Measurements from ENCODE around the gene EPB41L4A.
"Not testable (repeated sequence)": the region's sequence is repeated elsewhere in the genome, so short reads cannot be mapped to it uniquely, and the experiment has no call there.

Gene EPB41L4A, protein sequence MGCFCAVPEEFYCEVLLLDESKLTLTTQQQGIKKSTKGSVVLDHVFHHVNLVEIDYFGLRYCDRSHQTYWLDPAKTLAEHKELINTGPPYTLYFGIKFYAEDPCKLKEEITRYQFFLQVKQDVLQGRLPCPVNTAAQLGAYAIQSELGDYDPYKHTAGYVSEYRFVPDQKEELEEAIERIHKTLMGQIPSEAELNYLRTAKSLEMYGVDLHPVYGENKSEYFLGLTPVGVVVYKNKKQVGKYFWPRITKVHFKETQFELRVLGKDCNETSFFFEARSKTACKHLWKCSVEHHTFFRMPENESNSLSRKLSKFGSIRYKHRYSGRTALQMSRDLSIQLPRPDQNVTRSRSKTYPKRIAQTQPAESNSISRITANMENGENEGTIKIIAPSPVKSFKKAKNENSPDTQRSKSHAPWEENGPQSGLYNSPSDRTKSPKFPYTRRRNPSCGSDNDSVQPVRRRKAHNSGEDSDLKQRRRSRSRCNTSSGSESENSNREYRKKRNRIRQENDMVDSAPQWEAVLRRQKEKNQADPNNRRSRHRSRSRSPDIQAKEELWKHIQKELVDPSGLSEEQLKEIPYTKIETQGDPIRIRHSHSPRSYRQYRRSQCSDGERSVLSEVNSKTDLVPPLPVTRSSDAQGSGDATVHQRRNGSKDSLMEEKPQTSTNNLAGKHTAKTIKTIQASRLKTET

DNA sequence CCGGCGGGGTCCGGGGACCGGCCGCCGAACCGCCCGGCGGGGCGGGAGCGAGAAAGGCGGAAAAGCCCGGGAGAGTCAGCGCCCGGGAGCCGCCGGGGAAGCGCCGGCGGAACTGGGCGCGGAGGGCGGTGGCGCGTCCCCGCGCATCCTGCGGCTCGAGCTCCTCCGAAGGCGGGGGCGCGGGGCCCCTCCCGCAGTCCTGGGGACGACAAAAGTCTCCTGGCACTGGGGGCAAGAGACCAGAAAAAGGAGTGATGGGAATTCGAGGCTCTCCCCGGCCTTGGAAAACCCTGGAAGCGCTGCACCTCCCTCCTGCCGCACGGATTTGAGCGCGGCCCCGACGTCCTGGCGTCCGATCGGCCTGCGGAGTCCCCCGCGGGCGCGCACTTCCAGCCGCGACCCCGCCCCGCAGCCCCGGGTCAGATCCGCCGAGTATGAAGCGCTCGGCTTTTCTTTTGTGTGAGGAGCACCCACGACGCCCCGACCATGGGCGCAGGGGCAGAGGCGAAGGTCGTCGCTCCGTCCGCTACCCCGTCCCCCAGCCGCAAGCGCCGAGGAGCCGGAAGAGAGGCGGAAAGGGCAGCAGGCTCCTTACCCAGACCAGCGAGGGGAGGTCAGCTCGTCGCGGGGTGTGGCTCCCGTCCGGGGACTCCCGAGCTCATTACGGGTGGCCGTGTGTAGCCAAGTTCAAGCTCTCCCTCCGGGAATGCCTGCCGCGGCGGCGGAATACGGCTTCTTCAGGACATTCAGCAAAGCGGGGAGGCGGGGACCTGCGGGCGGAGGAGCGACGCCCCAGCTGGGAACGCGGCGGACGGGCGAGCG lies at the start of gene EPB41L4A:
TSS of gene EPB41L4A (minus strand) at position 114 of the 822 bp plus-strand sequence. CDS start 238 bp downstream, outside the sequence.
- no peak for DNase-seq (ENCODE audit: low read depth in 2 of 2)

DNA sequence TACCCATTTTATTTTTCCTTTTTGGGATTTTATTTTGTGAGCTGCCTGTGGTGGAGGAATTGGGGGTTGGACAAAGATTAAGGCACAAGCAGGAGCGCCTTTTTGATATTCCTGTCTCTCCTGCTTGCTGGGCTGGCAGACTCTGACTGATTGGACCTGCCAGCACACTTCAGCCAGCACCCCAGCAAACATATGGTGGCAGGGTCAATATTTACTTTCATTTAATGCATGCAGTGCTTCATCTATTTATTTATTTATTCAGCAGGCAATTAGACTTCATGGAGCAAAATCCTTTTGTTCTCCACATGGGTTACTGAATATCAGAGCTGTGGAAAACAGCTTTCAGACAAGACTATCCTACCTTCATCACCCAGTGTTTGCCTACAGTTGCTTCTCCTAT lies 48.4 kb upstream of the EPB41L4A start:
- no peak for DNase-seq (ENCODE audit: low read depth in 2 of 2)

DNA sequence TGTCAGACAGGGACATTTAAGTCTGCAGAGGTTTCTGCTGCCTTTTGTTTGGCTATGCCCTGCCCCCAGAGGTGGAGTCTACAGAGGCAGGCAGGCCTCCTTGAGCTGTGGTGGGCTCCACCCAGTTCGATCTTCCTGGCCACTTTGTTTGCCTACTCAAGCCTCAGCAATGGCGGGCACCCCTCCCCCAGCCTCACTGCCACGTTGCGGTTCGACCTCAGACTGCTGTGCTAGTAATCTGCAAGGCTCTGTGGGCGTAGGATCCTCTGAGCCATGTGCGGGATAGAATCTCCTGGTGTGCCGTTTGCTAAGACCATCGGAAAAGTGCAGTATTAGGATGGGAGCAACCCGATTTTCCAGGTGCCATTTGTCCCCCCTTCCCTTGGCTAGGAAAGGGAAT lies 47.2 kb upstream of the EPB41L4A start:
- not testable (repeated sequence) for DNase-seq (ENCODE audit: low read depth in 2 of 2)

DNA sequence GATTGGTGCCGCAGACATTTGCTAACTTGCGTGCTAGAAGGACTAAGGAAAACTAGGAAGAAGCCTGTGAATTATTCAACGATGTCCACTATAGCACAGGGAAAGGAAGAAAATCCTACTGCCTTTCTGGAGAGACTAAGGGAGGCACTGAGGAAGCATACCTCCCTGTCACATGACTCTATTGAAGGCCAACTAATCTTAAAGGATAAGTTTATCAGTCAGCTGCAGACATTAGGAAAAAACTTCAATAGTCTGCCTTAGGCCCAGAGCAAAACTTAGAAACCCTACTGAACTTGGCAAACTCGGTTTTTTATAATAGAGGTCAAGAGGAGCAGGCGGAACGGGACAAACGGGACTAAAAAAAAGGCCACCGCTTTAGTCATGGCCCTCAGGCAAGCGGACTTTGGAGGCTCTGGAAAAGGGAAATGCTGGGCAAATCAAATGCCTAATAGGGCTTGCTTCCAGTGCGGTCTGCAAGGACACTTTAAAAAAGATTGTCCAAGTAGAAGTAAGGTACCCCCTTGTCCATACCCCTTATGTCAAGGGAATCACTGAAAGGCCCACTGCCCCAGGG lies 28.2 kb upstream of the EPB41L4A start:
- not testable (repeated sequence) for DNase-seq (ENCODE audit: low read depth in 2 of 2)

DNA sequence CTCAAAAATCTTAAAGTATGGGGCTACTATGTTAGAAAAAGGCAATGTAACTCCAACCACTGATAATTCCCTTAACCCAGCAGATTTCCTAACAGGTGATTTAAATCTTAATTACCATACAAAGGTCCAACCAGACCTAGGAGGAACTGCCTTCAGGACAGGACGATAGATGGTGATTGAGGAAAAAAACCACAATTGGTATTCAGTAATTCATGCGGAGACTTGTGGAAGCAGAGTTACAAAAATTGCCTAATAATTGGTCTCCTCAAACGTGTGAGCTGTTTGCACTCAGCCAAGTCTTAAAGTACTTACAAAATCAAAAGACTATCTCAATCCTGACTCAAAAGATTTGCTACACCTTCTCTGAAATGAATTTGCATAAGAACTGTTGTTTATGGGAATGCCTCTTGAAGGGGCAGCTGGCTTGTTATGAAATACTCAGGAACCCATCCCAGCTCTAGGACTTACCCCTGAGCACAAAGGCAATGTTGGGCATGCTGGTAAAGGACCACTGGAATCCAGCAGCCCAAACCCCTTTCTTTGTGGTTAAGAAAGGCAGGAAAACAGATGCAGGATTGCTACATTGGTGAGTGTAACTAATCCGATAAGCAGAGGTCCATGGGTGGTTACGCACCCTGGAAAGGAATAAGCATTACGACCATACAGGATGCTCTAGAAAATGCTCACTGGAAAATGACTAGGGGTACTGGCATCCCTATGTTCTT lies 26.7 kb upstream of the EPB41L4A start:
- DNase-seq (ENCODE audit: low read depth in 2 of 2), result no peak

DNA sequence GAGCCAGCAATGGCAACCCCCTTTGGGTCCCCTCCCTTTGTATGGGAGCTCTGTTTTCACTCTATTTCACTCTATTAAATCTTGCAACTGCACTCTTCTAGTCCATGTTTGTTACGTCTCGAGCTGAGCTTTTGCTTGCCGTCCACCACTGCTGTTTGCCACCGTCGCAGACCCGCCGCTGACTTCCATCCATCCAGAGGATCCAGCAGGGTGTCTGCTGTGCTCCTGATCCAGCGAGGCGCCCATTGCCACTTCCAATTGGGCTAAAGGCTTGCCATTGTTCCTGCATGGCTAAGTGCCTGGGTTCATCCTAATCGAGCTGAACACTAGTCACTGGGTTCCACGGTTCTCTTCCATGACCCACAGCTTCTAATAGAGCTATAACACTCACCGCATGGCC lies 24.9 kb upstream of the EPB41L4A start:
- not testable (repeated sequence) for DNase-seq (ENCODE audit: low read depth in 2 of 2)

DNA sequence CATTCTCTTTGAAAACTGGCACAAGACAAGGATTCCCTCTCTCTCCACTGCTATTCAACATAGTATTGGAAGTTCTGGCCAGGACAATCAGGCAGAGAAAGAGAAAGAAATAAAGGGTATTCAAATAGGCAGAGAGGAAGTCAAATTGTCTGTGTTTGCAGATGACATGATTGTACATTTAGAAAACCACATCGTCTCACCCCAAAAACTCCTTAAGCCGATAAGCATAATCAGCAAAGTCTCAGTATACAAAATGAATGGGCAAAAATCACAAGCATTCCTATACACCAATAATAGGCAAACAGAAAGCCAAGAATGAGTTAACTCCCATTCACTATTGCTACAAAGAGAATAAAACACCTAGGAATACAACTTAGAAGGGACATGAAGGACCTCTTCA lies 21.0 kb upstream of the EPB41L4A start:
- DNase-seq (ENCODE audit: low read depth in 2 of 2), result no peak

DNA sequence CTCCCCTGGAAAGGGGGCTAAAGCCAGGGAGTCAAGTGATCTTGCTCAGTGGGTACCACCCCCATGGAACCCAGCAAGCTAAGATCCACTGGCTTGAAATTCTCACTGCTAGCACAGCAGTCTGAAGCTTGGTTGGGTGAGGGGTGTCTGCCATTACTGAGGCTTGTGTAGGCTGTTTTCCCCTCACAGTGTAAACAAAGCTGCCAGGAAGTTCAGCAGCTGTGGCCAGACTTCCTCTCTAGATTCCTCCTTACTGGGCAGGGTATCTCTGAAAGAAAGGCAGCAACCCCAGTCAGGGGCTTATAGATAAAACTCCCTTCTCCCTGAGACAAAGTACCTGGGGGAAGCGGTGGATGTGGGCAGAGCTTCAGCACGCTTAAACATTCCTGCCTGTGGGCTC lies 17.1 kb upstream of the EPB41L4A start:
- DNase-seq (ENCODE audit: low read depth in 2 of 2), result no peak

DNA sequence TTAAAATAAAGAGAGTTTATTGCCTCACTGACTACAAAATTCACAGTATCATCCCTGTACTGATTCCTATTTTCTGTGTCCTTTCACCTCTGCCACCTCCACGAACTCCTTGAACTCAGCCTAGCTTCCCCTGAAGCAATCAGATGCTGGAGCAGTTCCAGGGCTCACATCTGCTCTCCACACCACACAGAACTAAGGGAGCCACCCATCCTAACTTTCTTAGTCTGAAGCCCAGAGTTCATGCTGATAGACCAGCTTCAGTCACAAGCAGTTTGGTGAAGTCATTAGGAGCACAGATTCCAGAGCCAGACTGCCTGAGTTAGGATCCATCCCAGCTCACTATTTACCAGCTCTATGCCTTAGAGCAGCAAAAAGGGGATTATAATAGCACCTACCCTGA lies 15.6 kb upstream of the EPB41L4A start:
- DNase-seq (ENCODE audit: low read depth in 2 of 2), result no peak

DNA sequence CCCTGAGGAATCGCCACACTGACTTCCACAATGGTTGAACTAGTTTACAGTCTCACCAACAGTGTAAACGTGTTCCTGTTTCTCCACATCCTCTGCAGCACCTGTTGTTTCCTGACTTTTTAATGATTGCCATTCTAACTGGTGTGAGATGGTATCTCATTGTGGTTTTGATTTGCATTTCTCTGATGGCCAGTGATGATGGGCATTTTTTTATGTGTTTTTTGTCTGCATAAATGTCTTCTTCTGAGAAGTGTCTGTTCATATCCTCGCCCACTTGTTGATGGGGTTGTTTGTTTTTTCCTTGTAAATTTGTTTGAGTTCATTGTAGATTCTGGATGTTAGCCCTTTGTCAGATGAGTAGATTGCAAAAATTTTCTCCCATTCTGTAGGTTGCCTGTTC lies 7.1 kb upstream of the EPB41L4A start:
- not testable (repeated sequence) for DNase-seq (ENCODE audit: low read depth in 2 of 2)

DNA sequence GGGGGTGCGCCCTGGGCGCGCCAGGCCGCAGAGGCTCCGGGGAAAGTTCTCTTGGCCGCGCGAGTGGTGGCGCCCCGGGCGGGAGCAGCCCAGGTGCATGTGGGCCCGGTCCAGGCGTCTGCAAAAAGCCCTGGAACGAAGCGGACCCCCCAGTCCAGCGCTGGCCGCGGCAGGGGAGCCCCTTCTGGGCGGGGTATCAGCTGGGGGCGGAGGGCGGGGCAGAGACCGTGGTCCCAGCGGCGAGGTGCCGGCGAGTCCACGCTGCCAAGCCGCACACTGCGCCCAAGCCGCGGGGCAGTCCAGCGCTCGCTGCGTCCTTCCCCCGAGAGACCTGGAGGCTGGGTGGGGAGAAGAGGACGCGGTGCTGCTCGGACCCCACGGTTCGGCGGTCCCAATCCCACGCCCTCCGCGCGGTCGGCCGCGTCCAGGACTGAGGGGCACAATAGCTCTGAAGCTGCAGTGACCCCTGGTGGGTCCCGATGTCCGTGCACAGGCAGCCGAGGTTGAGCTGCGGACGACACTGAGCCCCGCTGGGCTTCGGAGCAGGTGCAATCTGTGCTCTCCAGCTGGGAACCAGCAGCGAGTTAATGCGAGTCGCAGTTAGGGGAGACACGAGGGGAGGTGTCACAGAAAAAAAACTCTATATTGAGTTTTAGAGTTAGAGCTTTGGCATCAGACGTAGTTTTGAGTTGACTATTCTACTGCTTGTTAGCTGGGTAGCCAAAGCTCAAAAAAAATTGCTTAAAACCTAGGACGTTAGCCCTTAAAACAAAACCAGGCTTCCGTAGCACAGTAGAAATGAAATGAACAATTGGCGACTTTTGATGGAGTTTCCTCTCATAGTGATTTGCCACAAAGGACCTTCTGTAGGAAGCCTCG lies 1.1 kb upstream of the EPB41L4A start:
- DNase-seq (ENCODE audit: low read depth in 2 of 2), result no peak

DNA sequence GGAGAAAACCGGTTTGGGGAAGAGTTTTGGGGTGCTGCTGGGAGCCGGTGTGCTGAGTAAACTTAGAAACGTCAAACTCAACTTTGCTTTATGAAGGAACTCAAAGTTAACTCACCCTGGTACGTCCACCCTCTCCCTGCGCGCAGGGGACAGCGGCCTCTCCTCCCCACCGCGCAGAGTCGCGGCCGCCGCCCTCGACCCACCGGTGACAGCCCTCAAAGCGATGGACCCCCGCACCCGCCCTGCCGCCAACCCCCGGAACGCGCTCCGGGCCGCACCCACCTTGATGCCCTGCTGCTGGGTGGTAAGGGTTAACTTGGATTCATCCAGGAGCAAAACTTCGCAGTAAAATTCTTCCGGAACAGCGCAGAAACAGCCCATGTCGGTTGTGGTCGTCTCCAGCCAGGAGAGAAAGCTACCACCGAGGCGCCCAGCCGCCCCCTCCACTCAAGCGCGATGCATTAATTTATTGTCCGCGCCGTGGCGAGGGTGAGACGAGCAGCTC lies 366 bp downstream of the EPB41L4A start:
- no peak for DNase-seq (ENCODE audit: low read depth in 2 of 2)

DNA sequence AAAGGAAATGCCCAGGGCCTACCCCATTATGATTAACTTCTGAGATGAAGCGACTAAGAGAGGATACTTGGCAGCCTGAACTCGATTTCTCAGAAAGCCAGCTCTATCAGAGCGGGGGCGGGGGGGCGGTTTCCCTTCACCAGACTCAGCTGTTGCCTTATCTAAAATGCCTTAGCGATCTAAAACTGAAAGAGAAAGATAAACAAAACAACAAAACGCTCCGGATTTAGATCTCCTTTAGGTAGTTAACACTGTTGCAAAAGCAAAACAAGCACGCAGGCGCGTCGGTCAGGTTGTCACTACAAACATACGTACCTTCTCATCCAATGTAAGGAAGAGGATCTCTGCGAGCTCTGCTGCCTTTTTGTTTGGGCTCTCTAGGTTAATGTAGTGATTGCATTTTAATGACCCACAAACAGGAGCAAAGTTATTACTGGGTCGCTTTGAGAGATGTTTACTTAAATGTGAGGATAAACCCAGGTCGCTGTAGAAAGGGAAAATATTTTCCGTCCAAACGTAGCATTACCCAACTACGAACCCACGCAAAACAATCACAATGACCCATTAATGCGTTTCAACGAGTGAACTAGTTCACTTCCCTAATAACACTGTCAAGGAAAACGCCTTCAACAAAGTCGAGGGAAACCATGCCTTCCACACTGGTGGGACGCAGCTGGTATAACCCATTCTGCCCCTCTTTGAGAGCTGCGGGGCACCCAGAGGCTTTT lies 982 bp downstream of the EPB41L4A start:
- DNase-seq (ENCODE audit: low read depth in 2 of 2), result no peak

DNA sequence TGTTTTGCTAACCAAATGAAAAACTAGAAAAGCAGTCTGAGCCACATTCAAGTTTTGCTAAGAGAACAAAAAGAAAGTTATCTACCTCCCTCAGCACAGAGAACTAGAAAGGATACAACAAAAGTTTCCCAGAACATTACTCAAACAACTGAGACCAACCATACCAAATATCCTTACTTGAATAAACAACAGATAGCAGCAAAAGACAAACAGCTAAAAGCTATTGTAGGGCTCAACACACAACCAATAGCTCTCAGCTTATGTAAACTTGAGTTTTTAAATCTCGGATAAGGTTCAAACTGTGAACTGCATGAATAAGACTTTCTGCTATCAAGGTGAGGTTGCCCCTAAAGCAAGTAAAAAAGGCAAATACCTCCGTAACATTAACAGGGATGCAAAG lies 3.5 kb downstream of the EPB41L4A start:
- DNase-seq (ENCODE audit: low read depth in 2 of 2), result no peak

DNA sequence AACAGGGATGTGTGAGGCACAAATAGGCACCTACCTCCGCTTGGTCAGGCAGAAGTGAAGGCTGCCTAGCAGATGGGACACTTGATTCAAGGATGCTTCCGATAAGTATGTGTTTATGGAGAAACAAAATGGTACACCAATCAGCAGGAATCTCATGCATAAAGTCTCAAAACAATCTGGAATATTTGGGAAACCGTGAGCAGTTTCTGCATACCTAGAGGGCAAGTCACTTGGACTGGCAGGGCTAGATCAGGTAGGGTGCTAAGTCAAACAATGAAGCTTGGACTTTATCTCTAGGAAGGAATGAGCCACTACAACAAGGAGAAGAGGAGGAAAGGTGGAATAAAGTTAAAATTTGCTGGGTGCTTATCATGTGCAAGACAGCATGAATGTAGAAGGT lies 5.5 kb downstream of the EPB41L4A start:
- DNase-seq (ENCODE audit: low read depth in 2 of 2), result no peak

DNA sequence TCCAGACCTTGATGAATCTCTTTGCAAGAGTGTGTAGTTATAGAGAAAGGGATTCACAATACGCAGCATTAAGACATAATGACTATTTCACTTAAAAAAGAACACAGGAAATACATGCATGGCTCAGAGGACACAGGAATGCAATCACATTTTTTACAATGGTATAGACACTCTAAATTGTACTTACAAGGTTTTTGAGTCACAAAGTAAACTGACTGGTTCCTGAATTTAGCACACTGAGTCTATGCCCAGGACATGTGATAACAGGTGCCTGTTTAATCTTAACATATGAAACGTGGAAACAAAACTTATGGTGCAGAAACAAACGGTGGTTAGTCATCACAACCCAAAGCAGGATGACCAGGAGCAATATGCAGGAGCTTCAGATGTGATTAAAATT lies 6.7 kb downstream of the EPB41L4A start:
- no peak for DNase-seq (ENCODE audit: low read depth in 2 of 2)

DNA sequence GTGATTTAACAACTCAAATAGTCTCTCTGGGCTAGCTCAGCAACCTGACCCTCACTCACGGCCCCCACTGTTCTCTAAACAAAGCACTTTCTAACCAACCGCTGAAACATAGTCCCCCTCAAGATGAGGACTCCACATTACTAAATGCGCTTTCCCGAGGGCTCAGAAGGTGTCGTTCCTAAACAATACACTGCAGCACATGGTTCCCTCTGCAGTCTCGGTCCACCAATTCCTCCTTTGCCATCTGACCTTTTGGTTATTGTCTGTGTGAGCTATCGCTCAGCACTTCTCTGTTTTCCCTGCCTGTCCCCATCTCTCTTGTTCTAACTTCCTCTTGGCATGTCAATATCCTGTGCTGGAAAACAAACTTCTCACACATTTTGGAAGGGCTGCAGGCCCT lies 7.2 kb downstream of the EPB41L4A start:
- DNase-seq (ENCODE audit: low read depth in 2 of 2), result no peak

DNA sequence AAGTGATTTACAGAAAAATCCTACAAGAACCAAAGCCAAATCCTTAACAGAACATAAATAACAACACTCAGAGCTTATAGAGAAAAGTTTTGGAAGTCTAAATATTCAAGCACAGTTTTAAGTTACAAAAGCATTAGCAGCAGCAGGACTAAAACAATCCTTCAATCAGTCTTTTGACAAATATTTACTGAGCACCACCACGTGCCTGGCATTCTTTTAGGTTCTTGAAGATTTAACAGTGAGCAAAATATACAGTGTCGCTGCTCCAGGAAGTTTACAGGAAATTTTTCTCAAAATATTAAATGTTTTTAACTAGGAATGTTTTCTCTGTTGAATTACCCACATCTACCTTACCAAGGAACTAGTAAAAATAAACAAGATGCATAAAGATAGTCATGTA lies 11.4 kb downstream of the EPB41L4A start:
- DNase-seq (ENCODE audit: low read depth in 2 of 2), result no peak

DNA sequence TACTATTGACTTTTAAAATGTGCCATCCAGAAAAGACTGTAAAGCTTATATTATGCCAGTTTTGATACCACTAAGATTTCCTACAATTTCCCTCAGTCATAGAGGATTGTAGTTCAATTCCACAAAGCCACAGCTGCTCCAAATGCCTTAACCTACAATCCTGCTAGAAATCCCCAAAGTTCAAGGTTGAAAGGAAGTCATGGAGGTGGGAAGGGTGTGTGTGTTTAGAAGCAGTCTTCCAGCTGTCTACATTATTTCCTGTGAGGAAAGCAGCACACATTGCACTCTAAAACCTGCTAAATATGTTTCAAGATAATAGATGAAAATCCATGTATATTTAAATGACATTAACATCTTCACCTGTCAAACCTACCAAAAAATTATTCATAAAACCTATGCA lies 11.8 kb downstream of the EPB41L4A start:
- no peak for DNase-seq (ENCODE audit: low read depth in 2 of 2)

DNA sequence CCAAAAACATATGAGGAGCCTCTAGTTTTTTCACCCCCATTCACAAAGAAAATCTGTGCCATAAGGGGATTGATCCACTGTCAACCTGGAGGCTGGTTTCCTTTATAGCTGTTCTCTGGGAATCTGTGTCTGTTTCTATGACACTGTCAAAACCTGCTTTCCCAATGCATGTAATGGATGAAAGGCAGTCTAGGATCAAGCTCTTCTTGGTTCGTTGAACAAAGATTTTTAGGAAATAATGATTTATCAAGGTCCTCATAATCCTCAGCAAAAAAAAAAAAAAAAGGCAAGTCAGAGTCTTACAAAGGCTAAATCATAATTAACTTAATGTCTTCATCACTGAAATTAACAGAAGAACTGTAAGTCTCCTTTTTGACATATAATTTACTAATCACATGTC lies 16.0 kb downstream of the EPB41L4A start:
- no peak for DNase-seq (ENCODE audit: low read depth in 2 of 2)
